Ascending aorta (tissue), 2 donors: ENCODE data around the gene HIGD1A. TPM values are rescaled to one million over a fixed set of nuclear protein-coding genes. Genes with fewer than 3 reads are reported as not detected.
A peak's percentile ranks its signal among the peaks of the same experiment; 100 is the strongest.

Experiments used
- DNase-seq, 2 donors: peaks; one replicate each; pipeline ENCODE4 v3.0.0-alpha.2; 2019; ENCODE audit warnings: low spot score in 2 of 2
- H3K27ac ChIP-seq, 2 donors: fragments of 200-600 bp; sonication (generic); one replicate each; pipeline ENCODE4 v1.5.1; 2016 to 2017; ENCODE audit warnings: mild to moderate bottlenecking in 1 of 2
- H3K27me3 ChIP-seq: fragments of 200-600 bp; sonication (generic); one replicate; pipeline ENCODE4 v1.5.1; 2017
- H3K36me3 ChIP-seq, 2 donors: fragments of 200-600 bp; sonication (generic); one replicate each; pipeline ENCODE4 v1.5.1; 2016
- H3K4me1 ChIP-seq, 2 donors: fragments of 200-600 bp; sonication (generic); one replicate each; pipeline ENCODE4 v1.5.1; 2016 to 2017; ENCODE audit warnings: mild to moderate bottlenecking in 1 of 2
- H3K4me3 ChIP-seq, 2 donors: fragments of 200-600 bp; sonication (generic); one replicate each; pipeline ENCODE4 v1.5.1; 2016 to 2017; ENCODE audit warnings: mild to moderate bottlenecking in 1 of 2
- H3K9me3 ChIP-seq, 2 donors: fragments of 200-600 bp; sonication (generic); one replicate each; pipeline ENCODE4 v1.5.1; 2016
- intact Hi-C: fragments of 100-400 bp; cut with DNase I; formaldehyde crosslinking; loops from one replicate; pipeline ENCODE4 v1.15.1; 2023
- total RNA-seq: library from RNA; depleted of rRNA; stranded (reverse); fragments of >200 nt; gene quantifications from one replicate; pipeline ENCODE4 v1.1.0, GENCODE V29; 2016
- TF ChIP-seq, protein P1 (sequence below), 3 experiments: fragments of 200-600 bp in 2 of 3; fragments of 450-650 bp in 1 of 3; sonication (generic) in 2 of 3; IDR thresholded peaks; one replicate each; pipeline ENCODE4 v1.5.1; 2016 to 2019; ENCODE audit warnings: antibody characterized with exemption in 3 of 3, mild to moderate bottlenecking in 1 of 3, moderate library complexity in 1 of 3

The HIGD1A gene
- total RNA-seq, 1 donor from 2014 or later = 109 TPM

DNA sequence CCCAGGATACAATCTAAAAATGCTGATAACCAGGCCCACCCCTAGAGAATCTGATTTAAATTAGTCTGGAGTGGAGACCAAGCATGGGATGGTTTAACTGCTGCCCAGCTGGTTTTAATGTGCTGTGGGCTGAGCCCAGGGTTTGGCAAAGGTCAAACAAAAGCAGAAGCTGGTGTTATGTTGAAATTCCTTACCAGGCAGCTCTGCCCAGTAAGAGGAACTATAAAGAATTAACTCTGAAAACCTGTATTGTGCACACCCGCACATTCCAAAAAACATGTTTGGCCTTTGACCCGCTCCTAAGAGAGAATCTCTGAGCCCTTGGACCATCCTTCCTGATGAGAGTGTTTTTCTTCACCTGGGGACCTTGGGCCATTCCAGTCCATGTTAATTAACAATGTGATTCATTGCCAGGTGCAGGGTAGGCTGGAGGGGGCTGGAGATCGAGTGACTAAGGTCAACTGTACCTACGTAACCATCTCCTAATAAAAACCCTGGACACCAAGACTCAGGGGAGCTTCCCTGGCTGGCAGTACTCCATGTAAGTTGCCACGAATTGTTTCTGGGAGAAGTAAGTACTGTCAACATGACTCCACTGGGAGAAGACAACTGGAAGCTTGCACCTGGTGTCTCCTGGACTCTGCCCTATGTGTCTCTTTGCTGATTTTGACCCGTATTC is 42.1 kb downstream of the HIGD1A start:
- H3K27ac ChIP-seq = no peak overlapping the region
- no peaks in the 10 kb centered on the region for H3K4me1 ChIP-seq
- no peak for DNase-seq
- no peaks in the 10 kb centered on the region for H3K9me3 ChIP-seq
- H3K27me3 ChIP-seq = no peaks in the 10 kb centered on the region
- intact Hi-C loops = no loop called here
- no peak overlapping the region for H3K4me3 ChIP-seq
- H3K36me3 ChIP-seq = no peaks in the 10 kb centered on the region
- TF ChIP-seq, protein P1, sequence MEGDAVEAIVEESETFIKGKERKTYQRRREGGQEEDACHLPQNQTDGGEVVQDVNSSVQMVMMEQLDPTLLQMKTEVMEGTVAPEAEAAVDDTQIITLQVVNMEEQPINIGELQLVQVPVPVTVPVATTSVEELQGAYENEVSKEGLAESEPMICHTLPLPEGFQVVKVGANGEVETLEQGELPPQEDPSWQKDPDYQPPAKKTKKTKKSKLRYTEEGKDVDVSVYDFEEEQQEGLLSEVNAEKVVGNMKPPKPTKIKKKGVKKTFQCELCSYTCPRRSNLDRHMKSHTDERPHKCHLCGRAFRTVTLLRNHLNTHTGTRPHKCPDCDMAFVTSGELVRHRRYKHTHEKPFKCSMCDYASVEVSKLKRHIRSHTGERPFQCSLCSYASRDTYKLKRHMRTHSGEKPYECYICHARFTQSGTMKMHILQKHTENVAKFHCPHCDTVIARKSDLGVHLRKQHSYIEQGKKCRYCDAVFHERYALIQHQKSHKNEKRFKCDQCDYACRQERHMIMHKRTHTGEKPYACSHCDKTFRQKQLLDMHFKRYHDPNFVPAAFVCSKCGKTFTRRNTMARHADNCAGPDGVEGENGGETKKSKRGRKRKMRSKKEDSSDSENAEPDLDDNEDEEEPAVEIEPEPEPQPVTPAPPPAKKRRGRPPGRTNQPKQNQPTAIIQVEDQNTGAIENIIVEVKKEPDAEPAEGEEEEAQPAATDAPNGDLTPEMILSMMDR (IDR thresholded peaks at IDR 0.05) = no peak

DNA sequence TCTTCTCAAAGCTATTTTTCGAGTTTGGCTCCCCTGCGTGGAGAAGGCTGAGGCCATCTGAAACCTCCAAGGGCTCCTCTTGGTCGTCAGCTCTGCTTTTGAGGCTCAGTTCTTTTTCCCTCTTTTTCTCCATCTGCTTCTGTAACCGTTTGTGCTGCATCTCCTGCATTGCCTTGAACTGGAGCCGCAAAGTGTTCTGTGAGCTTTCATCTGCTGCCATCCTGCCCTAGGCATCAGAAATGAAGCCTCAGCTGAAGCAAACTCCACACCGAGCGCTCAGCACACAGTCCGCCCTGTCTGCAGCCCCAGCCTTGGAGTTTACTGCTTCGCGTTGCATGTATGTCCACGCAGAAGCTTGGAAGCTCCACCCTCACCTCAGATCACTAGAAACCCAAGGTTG is 46.2 kb downstream of the HIGD1A start:
- DNase-seq = no peak
- Histone ChIP-seq H3K36me3 (no peaks in the 10 kb centered on the region), H3K9me3 (no peaks in the 10 kb centered on the region), H3K4me3 (no peak overlapping the region), H3K4me1 (no peaks in the 10 kb centered on the region), H3K27me3 (no peaks in the 10 kb centered on the region), H3K27ac (no peak overlapping the region)
- intact Hi-C loops = no loop called here
- TF ChIP-seq, protein P1 (IDR thresholded peaks at IDR 0.05) = no peak

DNA sequence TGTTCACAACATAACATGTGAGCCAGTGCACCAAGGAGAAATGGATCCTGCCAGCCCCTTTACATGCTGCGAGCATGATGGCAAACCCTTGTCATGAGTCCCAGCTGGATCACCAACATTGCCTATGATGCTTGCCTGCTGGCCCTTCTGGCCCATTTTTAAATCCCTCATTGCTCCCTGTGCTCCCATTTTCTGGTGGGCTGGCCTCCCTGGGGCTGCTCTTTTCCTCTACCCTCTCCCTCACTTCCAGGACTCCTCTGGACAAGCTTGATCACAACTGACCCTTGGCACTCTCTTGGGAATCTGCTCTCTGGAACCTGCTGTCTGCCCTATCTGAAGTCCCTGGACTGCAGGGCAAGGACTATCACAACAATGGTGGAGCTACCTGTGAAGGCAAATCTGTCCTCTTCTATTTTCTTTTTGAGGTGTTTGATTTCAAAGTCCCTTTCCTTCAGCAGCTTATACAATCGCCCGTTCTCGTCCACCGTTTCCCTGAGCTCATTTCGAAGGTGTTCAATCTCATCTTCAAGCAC is 47.5 kb downstream of the HIGD1A start:
- intact Hi-C loops = no loop called here
- Histone ChIP-seq H3K9me3 (no peaks in the 10 kb centered on the region), H3K27ac (no peak overlapping the region), H3K4me3 (no peak overlapping the region), H3K27me3 (no peaks in the 10 kb centered on the region), H3K4me1 (no peaks in the 10 kb centered on the region), H3K36me3 (no peaks in the 10 kb centered on the region)
- no peak for DNase-seq
- TF ChIP-seq, protein P1 (IDR thresholded peaks at IDR 0.05) = no peak

DNA sequence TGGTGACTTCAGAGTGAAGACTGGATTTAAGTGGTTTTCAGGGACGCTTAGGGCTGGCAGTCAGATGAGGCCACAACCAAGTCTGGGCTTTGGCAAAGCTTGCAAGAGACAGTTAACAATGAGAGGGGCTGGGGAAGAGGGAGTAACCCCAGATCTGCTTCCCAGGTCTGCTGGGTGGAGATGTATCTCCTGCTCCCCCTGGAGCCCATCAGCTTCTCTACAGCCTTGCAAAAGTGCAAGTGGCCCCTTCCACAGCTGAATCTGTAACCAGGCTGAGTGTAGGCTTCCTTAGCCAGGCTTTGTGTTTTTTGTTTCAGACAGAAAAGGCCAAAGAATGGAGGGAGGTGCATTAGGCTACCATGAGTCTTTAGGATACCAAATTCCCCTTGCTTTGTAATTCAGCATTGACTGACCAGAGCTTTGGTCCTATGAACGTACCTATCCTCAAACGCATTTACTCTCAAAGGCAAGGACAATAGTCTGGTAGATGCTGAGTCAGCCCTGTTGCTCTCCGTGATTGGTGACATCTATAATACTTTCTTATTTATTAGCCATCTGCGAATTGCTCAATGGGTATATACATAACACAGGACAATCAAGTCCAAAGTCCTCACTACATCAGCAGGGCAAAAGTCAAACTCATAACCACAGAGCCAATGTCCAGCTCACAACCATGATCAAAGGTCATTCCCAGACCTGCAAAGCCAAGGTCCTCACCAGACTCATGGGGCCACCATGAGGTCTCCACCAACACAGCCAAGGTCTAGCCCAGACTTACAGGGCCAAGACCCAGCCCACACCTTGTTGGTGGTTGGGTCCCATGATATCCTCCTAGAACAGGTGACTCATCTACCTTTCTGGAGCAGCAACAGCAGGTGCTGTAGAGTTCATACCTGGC is 48.4 kb downstream of the HIGD1A start:
- H3K36me3 ChIP-seq = no peaks in the 10 kb centered on the region
- H3K27ac ChIP-seq = no peak overlapping the region
- TF ChIP-seq, protein P1 (IDR thresholded peaks at IDR 0.05) = peak; percentile 5 to 29 (median 16)
- H3K4me3 ChIP-seq = no peak overlapping the region
- H3K27me3 ChIP-seq = no peaks in the 10 kb centered on the region
- no peaks in the 10 kb centered on the region for H3K4me1 ChIP-seq
- DNase-seq = peak in 1 of 2 donors; percentile 52
- intact Hi-C loops = no loop called here
- no peaks in the 10 kb centered on the region for H3K9me3 ChIP-seq

DNA sequence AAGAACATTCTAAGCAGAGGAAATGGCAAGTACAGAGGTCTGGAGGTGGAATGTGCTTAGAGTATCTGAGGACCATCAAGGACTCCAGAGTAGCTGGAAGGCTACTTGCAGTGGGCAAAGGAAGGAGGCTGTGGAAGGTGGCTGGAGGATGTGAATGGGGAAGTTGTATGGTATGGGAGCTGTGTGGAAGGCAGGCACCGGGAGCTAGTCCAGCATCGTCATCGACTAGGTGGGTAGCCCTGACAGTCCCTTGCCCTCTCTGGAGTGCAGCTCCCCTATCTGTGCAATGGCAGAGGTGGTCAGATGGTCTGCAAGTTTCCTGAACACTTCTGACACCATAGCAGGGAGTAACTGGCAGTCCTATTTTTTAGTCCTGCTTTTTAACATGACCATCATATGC is 50.5 kb downstream of the HIGD1A start:
- intact Hi-C loops = no loop called here
- DNase-seq = peak in 1 of 2 donors; percentile 50
- TF ChIP-seq, protein P1 (IDR thresholded peaks at IDR 0.05) = no peak
- Histone ChIP-seq H3K27me3 (no peaks in the 10 kb centered on the region), H3K9me3 (no peaks in the 10 kb centered on the region), H3K4me1 (peaks cover 0 to 5% of the 10 kb centered on the region in 2 donors), H3K4me3 (no peak overlapping the region), H3K36me3 (no peaks in the 10 kb centered on the region), H3K27ac (no peak overlapping the region)
